ENCODE measurements around the gene SLC35B2.

The SLC35B2 gene

GRCh38 chr6:44266347-44266746 is 9.0 kb upstream of the SLC35B2 start:
- no peak for DNase-seq

DNA sequence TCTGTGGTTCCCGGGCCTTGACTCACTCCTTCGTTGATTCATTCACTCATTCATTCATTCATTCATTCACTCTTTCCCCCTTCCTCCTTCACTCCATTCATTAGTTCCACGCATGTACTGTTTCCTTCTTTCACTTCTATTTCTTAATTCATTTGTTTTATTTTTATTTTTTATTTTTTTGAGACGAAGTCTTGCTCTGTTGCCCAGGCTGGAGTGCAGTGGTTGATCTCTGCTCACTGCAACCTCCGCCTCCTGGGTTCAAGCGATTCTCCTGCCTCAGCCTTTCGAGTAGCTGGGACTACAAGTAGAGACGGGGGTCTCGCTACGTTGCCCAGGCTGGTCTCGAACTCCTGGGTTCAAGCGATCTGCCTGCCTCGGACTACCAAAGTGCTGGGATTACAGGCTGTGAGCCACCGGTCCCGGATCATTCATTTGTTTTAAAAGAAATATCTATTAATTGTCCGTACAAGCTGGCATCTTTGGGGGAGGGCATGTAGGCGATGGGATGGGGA is 8.4 kb upstream of the SLC35B2 start:
- DNase-seq: no peak

DNA sequence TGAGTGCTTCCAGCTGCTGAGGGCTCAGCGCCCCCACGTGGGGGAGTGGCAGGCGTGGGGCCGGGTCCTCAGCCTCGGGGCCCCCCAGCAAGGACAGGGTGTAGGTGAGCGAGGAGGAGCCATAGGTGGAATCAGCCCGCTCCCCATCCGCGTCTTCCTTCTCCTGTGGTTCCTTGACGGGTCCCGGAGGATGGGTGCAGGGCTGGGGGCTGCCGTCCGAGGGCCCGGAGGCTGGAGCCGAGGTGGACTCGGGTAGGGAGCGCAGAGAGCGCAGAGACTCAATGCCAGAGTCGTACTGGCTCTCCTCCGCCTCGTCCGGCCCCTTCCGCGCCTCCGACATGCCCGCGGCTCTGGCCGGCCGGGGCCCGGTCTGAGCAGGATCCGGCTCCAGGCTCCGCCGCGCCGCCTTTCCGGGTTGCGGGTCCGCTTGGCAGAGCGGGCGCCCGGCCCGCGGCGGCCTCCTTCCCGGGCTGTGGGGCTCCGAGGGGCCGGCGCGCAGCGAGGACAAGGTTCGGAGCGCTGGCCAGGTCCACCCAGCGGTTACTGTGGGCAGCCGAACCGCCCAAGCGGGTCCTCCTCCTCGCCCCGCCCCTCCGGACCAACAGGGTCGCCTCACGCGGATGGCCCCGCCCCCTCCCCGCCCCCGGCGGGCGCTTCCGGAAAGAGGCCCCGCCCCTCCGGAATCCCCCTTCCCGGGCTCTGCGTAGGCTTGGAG is 7.8 kb upstream of the SLC35B2 start, which contains the start of gene NFKBIE:
Gene NFKBIE, minus strand, starts transcription at position 545 of the 715 bp plus-strand sequence. Its CDS starts 205 bp downstream, at position 340.
- peak; percentile 34 for DNase-seq

DNA sequence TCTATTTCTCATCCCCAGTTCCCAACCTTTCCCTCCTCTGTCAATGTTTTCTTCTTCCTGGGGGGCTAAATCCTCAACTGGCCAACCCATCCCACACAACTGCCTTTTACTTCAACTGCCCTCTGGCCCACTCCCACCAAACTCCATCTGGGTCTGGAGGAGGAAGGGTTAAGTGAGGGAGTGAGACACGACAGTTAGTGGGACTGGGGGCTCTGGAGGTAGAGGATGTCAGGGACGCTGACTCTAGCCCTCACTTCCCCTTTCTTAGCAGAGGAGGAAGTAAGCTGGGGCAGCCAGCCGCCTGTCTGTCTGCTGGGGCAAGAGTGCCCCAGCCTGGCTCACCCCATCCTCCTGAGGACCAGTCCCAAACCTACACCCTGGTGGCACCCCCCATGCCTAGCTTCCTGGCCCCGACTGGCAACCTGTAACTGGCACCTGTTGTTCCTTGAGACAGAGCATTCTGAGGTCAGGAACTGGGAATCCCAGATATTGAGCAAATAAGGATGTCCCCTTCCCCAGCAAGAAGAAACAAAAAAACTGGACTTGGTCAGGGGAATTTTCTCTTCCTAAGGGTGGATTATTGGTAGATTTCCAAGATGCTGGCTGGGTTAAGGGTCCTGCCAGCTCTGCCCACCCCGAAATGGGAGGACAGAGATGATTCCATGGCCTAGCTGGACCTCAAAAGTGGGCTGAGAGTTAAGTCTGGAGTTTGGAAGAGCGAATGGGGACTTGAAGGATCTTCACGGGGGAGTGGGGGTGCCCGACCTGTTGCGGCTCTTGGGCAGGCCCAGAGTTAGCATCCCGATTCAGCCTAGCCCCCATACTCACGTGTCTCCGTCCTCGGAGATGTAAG is 7.1 kb upstream of the SLC35B2 start:
- no peak for DNase-seq

DNA sequence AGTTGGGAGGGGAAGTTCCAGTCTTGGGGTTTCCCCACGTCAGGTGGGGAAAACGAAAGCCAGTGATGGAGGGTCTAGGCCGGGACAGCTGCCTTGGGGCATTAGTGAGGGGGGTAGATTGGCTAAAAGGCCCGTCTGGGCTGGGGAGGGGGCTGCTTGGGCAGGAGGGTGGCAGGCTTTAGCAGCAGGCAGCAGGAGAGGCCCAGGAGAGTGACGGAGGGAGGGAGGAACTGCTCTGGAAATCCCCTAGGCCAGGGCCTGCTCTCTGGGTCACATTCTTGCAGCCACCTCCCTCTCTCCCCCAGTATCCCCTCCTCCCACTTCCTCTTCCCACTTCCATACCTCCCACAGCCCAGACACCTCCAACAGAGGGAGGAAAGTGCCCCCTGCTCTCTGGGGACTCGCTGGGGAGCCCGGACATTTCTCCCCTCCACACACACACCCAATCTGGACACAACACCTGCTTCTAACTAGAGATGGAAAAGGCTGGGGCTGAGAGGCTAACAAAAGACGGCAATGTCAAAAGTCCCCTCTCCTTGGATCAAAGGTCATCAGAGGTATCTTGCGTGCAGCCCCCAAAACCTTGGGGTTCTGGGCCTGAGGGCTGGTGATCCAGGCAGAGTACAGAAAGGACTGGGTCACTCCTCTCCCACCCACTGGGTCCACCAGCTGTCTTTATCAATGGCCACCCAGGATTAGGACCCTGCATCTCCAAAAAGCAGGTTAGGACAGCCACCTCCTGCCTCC is 6.2 kb upstream of the SLC35B2 start:
- DNase-seq: no peak

DNA sequence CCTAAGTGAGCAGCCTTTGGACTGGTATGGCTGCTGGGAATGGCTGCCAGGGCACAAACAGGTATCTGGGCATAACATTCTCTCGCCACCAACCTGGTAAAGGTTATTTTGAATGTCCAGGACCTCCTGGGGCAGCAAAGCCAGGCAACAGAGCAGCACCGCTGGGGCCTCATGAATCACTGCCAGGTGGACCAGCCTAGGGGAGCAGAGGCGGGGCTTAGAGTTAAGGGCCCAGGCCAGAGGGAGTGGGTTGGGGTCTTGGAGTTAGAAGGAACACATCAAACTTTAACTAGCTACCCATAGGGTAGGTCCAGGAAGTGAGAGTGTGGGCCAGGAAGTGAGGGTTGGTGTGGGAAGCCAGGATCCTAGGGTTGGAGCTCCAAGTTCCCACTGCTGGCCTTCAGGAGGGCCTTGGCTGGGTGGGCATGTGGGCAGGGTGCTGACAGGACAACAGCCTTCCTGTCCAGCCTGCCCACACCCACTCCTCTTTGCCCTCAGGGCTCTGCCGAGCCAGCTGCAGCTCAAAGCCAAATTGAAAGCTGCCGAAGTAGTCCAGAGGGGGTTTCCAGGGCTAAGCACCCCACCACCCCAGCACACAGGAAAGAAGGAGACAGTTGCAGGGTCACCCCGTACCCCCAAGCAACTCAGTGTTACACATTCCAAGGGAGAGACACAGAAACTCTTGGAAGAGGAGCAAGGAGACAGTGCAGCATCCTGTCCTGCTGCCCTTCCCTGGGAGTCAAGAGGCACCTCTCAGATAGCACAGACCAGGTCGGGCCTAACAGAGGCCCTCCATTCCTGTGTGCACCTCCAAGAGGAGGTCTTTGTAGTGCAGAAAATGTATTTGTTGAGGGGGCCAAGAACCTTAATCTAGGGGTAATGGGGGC is 5.4 kb upstream of the SLC35B2 start:
- no peak for DNase-seq

- peak; percentile 34 for DNase-seq
These were observed 4.3 kb upstream of the SLC35B2 start for GRCh38 chr6:44261581-44261980.

GRCh38 chr6:44260451-44261297 is 3.3 kb upstream of the SLC35B2 start:
- no peak for DNase-seq

DNA sequence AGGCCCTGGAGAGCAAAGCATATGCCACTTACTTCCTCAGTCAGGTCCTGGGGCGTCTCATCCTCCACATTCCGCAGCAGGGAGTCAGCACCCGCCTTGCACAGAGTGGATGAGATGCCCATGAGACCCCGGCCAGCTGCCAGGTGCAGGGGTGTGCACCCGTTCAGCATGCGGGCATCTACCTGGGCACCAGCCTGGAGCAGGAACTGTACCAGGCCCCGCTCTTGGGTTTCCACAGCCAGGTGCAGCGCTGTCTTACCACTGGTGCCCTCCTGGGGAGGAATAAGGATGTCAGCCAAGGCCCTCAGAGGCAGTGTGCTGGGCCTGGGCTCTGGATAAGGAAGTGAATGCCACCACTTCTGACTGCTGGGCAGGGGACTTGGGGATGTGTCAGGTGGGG is 2.7 kb upstream of the SLC35B2 start:
- no peak for DNase-seq

- DNase-seq: no peak
These were observed 1.6 kb upstream of the SLC35B2 start for GRCh38 chr6:44258921-44259320.

- DNase-seq: no peak
These were observed 1.1 kb upstream of the SLC35B2 start for GRCh38 chr6:44258325-44258863.

DNA sequence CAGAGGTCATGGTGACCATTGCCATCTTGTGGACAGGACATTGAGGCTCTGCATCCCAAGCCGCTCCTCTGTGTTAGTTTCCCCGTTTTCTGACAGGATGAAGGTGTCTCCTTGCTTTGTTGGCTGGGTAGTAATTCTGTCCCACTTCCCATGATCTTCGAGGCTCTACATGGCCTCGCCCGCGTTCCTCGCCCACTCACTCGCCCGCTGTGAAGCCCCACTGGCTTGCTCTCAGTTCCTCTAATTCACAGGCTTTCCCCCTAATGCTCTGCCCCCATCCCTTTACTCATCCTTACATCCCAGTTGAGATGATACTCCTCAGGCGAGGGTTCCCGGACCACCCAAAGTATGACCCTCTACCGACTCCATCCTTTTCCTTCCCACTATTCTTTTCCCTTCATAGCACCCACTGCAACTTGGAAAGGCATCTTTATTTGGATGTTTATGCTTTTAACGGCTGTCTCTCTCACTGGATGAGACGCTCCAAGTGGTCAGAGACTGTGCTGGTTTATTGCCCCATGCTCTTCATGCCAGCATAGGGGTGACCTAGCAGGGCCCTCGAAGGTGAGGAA is 511 bp upstream of the SLC35B2 start:
- DNase-seq: no peak

- DNase-seq: no peak
These were observed 628 bp downstream of the SLC35B2 start for GRCh38 chr6:44256775-44257024.

GRCh38 chr6:44255871-44256774 is 1.2 kb downstream of the SLC35B2 start:
- no peak for DNase-seq

GRCh38 chr6:44255105-44255808 is 2.1 kb downstream of the SLC35B2 start:
- no peak for DNase-seq

DNA sequence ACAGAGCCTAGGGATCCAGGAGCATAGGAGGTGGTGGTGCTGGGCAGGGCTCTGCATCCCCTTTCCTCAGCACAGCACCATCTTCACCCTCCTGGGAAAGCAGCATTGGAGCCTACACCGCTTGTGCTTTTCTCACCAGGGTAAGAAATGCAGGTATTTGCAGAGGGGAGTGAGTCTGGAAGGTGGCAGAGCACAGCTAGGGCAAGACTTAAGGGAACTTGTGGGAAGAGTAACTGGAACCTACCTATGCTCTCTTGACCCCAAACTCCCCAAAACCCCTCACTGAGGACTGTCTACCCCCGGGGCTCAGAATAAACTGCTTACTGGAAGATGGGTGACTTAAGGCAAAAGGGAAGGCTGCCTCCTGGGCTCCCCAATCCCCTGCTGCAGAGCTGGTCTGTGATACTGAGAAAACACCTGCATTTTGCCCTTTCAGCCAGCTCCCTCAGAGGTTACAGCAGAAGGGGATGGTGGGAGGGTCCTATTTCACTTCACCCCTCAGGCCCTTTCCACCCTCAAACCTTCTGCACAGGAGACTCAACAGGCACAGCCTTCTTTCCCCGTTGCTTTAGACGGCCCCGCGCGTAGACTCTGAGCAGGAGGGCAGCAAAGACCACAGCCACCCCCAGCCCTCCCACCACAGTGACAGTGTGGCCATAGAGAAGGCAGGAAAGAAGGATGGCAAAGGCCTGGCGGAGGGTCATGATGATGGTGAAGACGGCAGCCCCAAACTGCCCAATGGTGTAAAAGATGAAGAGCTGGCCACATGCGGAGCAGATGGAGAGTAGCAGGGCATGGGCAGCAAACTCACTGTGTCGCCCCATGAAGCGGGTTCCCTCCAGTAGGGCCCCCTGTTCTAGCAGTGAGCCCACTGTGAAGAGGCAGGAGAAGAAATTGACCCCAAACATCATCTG is 2.9 kb downstream of the SLC35B2 start:
- DNase-seq: peak; percentile 48

- peak; percentile 56 for DNase-seq
These were observed 3.8 kb downstream of the SLC35B2 start for GRCh38 chr6:44253307-44254101.
